Testis (tissue), 3 donors: Measurements from ENCODE around the gene WDR38. TPM values are rescaled to one million over a fixed set of nuclear protein-coding genes. Genes with fewer than 3 reads are reported as not detected.
"Not testable (repeated sequence)": the region's sequence is repeated elsewhere in the genome, so short reads cannot be mapped to it uniquely, and the experiment has no call there.

ENCODE experiments used
- DNase-seq: peaks from one replicate; pipeline ENCODE4 v3.0.0-alpha.2; 2019
- H3K27ac ChIP-seq, 2 donors: fragments of 200-600 bp; sonication (generic); one replicate each; pipeline ENCODE4 v1.5.1; 2019
- H3K27me3 ChIP-seq: fragments of 200-600 bp; sonication (generic); one replicate; pipeline ENCODE4 v1.5.1; 2019
- H3K36me3 ChIP-seq: fragments of 200-600 bp; sonication (generic); one replicate; pipeline ENCODE4 v1.5.1; 2017; ENCODE audit warnings: low read depth; ENCODE audit errors: missing control alignments
- H3K4me1 ChIP-seq: fragments of 200-600 bp; sonication (generic); one replicate; pipeline ENCODE4 v1.5.1; 2019
- H3K4me3 ChIP-seq, 2 donors: fragments of 200-600 bp; sonication (generic); one replicate each; pipeline ENCODE4 v1.5.1; 2017 to 2019
- H3K9me3 ChIP-seq: fragments of 200-600 bp; sonication (generic); one replicate; pipeline ENCODE4 v1.5.1; 2017
- POLR2A ChIP-seq: fragments of 450-650 bp; IDR thresholded peaks from one replicate; pipeline ENCODE4 v1.6.1; 2017; ENCODE audit warnings: antibody characterized with exemption, mild to moderate bottlenecking, moderate library complexity
- WGBS, 2 donors: methylation state at CpG; one replicate each; pipeline ENCODE4 v1.1.5; 2018; 5-methylcytosine and 5-hydroxymethylcytosine counted together
- intact Hi-C: fragments of 100-400 bp; cut with DNase I; formaldehyde crosslinking; loops from one replicate; pipeline ENCODE4 v1.15.1; 2023; ENCODE audit warnings: low total_unique reads
- polyA plus RNA-seq: library from polyadenylated mRNA; stranded (reverse); fragments of 350-450 nt; fragmentation: Illumina TruSeq; extraction: RNeasy Lipid Tissue Mini Kit (QIAGEN cat#74804); gene quantifications from one replicate; pipeline ENCODE4 v1.2.3, GENCODE V29; 2014; ENCODE audit warnings: low read depth, low replicate concordance; ENCODE audit not compliant: insufficient read depth
- total RNA-seq, 2 donors: library from RNA; depleted of rRNA; stranded (reverse); fragments of >200 nt; gene quantifications; one replicate each; pipeline ENCODE4 v1.2.3, GENCODE V29; 2016
- TF ChIP-seq, protein P1 (sequence below), 3 experiments: fragments of 450-650 bp in 2 of 3; fragments of 200-600 bp in 1 of 3; sonication (generic) in 1 of 3; IDR thresholded peaks; one replicate each; pipeline ENCODE4 v1.5.1; 2016 to 2019; ENCODE audit warnings: antibody characterized with exemption in 3 of 3, mild to moderate bottlenecking in 2 of 3, moderate library complexity in 1 of 3

WDR38 gene
- total and polyA plus RNA-seq, 3 donors from 2014 or later = 3.2 to 11.8 (median 7.6) TPM

DNA sequence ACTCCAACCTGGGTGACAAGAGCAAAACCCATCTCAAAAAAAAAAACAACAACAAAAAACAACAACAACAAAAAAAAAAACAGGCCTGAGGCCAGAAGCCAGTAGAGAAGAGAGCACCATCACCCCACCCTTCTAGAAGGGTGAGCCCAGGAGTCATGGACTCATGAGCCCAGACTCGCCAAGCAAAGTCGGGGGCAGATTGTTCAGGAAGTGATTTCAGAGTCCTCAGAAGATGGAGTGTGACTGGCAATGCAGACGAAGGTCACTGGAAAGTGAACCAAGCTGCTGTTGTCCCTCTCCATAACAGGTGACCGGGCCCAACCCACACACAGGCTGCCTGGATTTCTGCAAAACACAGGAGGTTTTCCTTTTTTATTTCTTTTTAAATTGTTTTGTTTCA is 9.0 kb upstream of the WDR38 start:
- no peak for DNase-seq
- peaks cover 12% of the 10 kb centered on the region for H3K4me1 ChIP-seq
- H3K27ac ChIP-seq = no peak overlapping the region
- H3K27me3 ChIP-seq = no peaks in the 10 kb centered on the region
- no peaks in the 10 kb centered on the region for H3K9me3 ChIP-seq
- H3K4me3 ChIP-seq = no peak overlapping the region
- H3K36me3 ChIP-seq = no peaks in the 10 kb centered on the region
- TF ChIP-seq, protein P1, sequence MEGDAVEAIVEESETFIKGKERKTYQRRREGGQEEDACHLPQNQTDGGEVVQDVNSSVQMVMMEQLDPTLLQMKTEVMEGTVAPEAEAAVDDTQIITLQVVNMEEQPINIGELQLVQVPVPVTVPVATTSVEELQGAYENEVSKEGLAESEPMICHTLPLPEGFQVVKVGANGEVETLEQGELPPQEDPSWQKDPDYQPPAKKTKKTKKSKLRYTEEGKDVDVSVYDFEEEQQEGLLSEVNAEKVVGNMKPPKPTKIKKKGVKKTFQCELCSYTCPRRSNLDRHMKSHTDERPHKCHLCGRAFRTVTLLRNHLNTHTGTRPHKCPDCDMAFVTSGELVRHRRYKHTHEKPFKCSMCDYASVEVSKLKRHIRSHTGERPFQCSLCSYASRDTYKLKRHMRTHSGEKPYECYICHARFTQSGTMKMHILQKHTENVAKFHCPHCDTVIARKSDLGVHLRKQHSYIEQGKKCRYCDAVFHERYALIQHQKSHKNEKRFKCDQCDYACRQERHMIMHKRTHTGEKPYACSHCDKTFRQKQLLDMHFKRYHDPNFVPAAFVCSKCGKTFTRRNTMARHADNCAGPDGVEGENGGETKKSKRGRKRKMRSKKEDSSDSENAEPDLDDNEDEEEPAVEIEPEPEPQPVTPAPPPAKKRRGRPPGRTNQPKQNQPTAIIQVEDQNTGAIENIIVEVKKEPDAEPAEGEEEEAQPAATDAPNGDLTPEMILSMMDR (IDR thresholded peaks at IDR 0.05) = no peak
- no peak for TF ChIP-seq POLR2A
- intact Hi-C loops = no loop called here
- 63 to 76% methylated on average over 4 of the region's 4 CpGs for WGBS, 2 donors

- not testable (repeated sequence) for H3K27me3 ChIP-seq
- WGBS, 2 donors = 84 to 94% methylated on average over 9 of the region's 9 CpGs
Observed at GRCh38 chr9:124846467-124846866, 6.8 kb upstream of the WDR38 start.

GRCh38 chr9:124846969-124847368 is 6.3 kb upstream of the WDR38 start:
- TF ChIP-seq, protein P1 (IDR thresholded peaks at IDR 0.05) = no peak
- TF ChIP-seq POLR2A = no peak
- H3K27ac ChIP-seq = no peak overlapping the region
- DNase-seq = no peak
- no peaks in the 10 kb centered on the region for H3K9me3 ChIP-seq
- WGBS, 2 donors = 82 to 89% methylated on average over 6 of the region's 6 CpGs
- no peaks in the 10 kb centered on the region for H3K27me3 ChIP-seq
- no peaks in the 10 kb centered on the region for H3K36me3 ChIP-seq
- intact Hi-C loops = no loop called here
- H3K4me1 ChIP-seq = no peaks in the 10 kb centered on the region
- H3K4me3 ChIP-seq = no peak overlapping the region

More at GRCh38 chr9:124846467-124846866, 6.8 kb upstream of the WDR38 start:
- H3K9me3 ChIP-seq, DNase-seq, H3K27ac ChIP-seq, H3K4me1 ChIP-seq, intact Hi-C loops, H3K4me3 ChIP-seq, H3K36me3 ChIP-seq: not testable (repeated sequence)

DNA sequence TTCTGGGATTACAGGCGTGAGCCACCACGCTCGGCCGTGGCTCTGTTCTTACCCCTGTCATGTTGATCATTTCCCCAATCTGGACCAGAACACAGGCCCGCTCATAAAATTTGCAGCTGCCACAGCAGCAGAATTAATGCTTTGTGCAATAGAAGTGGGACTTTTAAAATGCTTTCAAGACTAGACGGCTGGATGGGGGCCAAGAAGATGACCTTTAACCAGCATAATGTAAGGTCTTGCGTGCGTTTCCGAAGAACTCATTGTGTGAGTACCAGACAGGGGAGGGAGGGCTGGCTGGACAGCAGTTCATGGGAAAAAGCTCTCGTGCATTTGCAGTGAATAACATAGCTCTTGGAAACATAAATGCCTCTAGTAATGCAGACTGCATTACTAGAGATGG is 3.5 kb upstream of the WDR38 start:
- Histone ChIP-seq H3K9me3 (no peaks in the 10 kb centered on the region), H3K4me1 (peaks cover 11% of the 10 kb centered on the region), H3K27ac (no peak overlapping the region), H3K36me3 (no peaks in the 10 kb centered on the region), H3K4me3 (no peak overlapping the region), H3K27me3 (no peaks in the 10 kb centered on the region)
- TF ChIP-seq, protein P1 (IDR thresholded peaks at IDR 0.05) = no peak
- no peak for TF ChIP-seq POLR2A
- DNase-seq = no peak
- 65 to 74% methylated on average over 10 of the region's 10 CpGs for WGBS, 2 donors
- intact Hi-C loops = no loop called here

DNA sequence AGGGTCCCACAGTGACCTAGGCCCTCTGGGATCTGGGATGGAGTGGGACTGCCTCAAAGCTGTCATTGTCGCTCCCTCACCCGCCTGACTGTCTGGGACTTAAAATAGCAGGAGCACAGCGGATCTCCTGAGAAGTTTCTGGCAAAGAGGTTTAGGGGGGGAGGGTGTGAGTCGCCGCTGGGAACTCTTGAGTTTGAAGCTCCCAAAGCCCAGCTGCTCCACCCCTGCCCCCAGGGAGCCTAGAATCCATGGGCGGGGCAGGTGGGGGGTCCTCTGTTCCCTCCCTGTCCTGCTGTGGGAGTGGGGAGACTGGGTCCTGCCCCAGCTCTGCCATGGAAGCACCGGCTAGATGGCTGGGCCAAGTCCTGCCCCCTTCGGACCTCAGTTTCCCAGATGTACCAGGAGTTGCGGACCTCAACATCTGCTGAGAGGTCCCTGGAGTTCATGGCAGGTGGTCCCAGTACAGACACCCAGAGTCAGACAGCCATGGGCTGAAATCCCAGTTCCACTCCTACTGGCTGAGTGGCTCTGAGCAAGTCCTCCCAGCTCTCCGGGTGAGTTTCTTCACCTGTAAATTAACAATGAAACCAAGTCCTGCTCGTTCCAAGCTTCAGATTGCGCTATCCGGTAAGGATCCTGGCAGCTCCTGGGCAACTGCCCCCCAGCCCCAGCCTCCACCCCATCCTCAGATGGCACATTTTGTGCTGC is 985 bp upstream of the WDR38 start:
- H3K36me3 ChIP-seq = no peaks in the 10 kb centered on the region
- intact Hi-C loops = loop anchor here (2.0 kb wide), 1 partner anchor 79 kb away; no protein-coding TSS in a partner anchor

More for the DNA sequence above, 985 bp upstream of the WDR38 start:
- no peaks in the 10 kb centered on the region for H3K9me3 ChIP-seq
- no peak overlapping the region for H3K4me3 ChIP-seq
- no peaks in the 10 kb centered on the region for H3K27me3 ChIP-seq
- WGBS, 2 donors = 55 to 60% methylated on average over 11 to 13 of the region's 13 CpGs
- H3K4me1 ChIP-seq = peaks cover 11% of the 10 kb centered on the region
- no peak for TF ChIP-seq POLR2A
- TF ChIP-seq, protein P1 (IDR thresholded peaks at IDR 0.05) = no peak
- no peak for DNase-seq
- H3K27ac ChIP-seq = no peak overlapping the region
